Endothelial cell of umbilical vein (primary cell): ENCODE data around the gene KCTD21. TPM values are rescaled to one million over a fixed set of nuclear protein-coding genes. Genes with fewer than 3 reads are reported as not detected.

Experiments
- BruUV-seq: library from RNA; stranded (reverse); fragments of 400-500 nt; replicated peaks from 2 replicates; lab custom pipeline; 2021; lab: Mats Ljungman, UMichigan
- CTCF ChIA-PET: fragments of 300-600, 350-600 bp; sonication (Branson Sonifier 250); formaldehyde crosslinking; loops from one replicate; lab custom pipeline; 2021; ENCODE audit warnings: antibody characterized with exemption, inconsistent platforms; lab: Charles Lee
- POLR2A ChIA-PET: fragments of 300-600, 350-600 bp; sonication (Branson Sonifier 250); formaldehyde crosslinking; loops from one replicate; lab custom pipeline; 2021; ENCODE audit warnings: antibody characterized with exemption, inconsistent platforms; lab: Charles Lee
- DNase-seq: peaks from one replicate; pipeline ENCODE4 v3.0.0-alpha.2; 2011; ENCODE audit warnings: low read depth, low spot score
- FAIRE-seq: peaks from 2 replicates; lab custom pipeline; 2011; peaks lifted over from hg19 to GRCh38; lab: Jason Lieb, UNC
- H2AFZ ChIP-seq: 2 replicates; pipeline ENCODE4 v1.6.0; 2012; ENCODE audit warnings: low read depth, low read length, control low read depth, inconsistent platforms
- H3K27ac ChIP-seq: 2 replicates; pipeline ENCODE4 v1.5.1; 2011; ENCODE audit warnings: low read depth, mild to moderate bottlenecking, control low read depth, low read length, moderate library complexity; ENCODE audit not compliant: insufficient read depth
- H3K27me3 ChIP-seq, 2 experiments: 2 replicates each; pipeline versions ENCODE4 v1.6.0 to v1.6.1; 2011; ENCODE audit warnings: low read length in 2 of 2, mixed read lengths in 1 of 2; ENCODE audit not compliant: control insufficient read depth in 2 of 2, insufficient read depth in 2 of 2
- H3K36me3 ChIP-seq, 2 experiments: 2 replicates in 1 of 2; 3 replicates in 1 of 2; pipeline ENCODE4 v1.5.1; 2011; ENCODE audit warnings: low read length in 2 of 2, mild to moderate bottlenecking in 1 of 2, moderate library complexity in 1 of 2; ENCODE audit not compliant: control insufficient read depth in 2 of 2, insufficient read depth in 2 of 2; ENCODE audit errors: extremely low read depth in 1 of 2
- H3K4me1 ChIP-seq: 3 replicates; pipeline ENCODE4 v1.5.1; 2011; ENCODE audit warnings: mild to moderate bottlenecking, low read length; ENCODE audit not compliant: control insufficient read depth, insufficient read depth; ENCODE audit errors: extremely low read depth
- H3K4me2 ChIP-seq: 2 replicates; pipeline ENCODE4 v1.6.1; 2011; ENCODE audit warnings: low read length, control low read depth, mixed read lengths; ENCODE audit not compliant: insufficient read depth
- H3K4me3 ChIP-seq, 3 experiments: fragments of 200-600 bp in 1 of 3; sonication (generic), shearing (Covaris generic) in 1 of 3; replicated peaks in 1 of 3; 2 replicates each; pipeline ENCODE4 v1.5.1; 2011 to 2016; ENCODE audit warnings: control low read depth in 3 of 3, low read length in 3 of 3, mild to moderate bottlenecking in 2 of 3, inconsistent platforms in 1 of 3, low read depth in 1 of 3, moderate library complexity in 1 of 3; ENCODE audit not compliant: insufficient read depth in 1 of 3
- H3K79me2 ChIP-seq: 2 replicates; pipeline ENCODE4 v1.6.0; 2012; ENCODE audit warnings: low read length, inconsistent platforms; ENCODE audit not compliant: control insufficient read depth, insufficient read depth
- H3K9ac ChIP-seq: replicated peaks from 2 replicates; pipeline ENCODE3; 2011; ENCODE audit warnings: low read length, control low read depth; ENCODE audit not compliant: insufficient read depth; ENCODE audit errors: extremely low read depth
- H3K9me1 ChIP-seq: replicated peaks from 3 replicates; pipeline ENCODE4 v1.6.0; 2011; ENCODE audit warnings: mild to moderate bottlenecking, low read length; ENCODE audit not compliant: control insufficient read depth, insufficient read depth; ENCODE audit errors: extremely low read depth
- H3K9me3 ChIP-seq: replicated peaks from 2 replicates; pipeline ENCODE4 v1.5.1; 2012; ENCODE audit warnings: low read length, inconsistent platforms; ENCODE audit not compliant: control insufficient read depth, insufficient read depth
- H4K20me1 ChIP-seq: replicated peaks from 2 replicates; pipeline ENCODE3; 2011; ENCODE audit warnings: mild to moderate bottlenecking, low read length; ENCODE audit not compliant: control insufficient read depth, insufficient read depth; ENCODE audit errors: extremely low read depth
- CTCF ChIP-seq, 2 donors: IDR thresholded peaks; 1 replicate in 1 of 2; 2 replicates in 1 of 2; pipeline ENCODE4 v1.5.1; 2011; ENCODE audit warnings: low read length in 2 of 2, mild to moderate bottlenecking in 2 of 2, moderate library complexity in 2 of 2, control low read depth in 1 of 2, inconsistent platforms in 1 of 2, low read depth in 1 of 2; ENCODE audit not compliant: insufficient read depth in 1 of 2; ENCODE audit errors: extremely low read depth in 1 of 2
- FOS ChIP-seq: IDR thresholded peaks from 2 replicates; pipeline ENCODE4 v1.6.1; 2011; ENCODE audit warnings: mild to moderate bottlenecking, low read length, moderate library complexity, borderline replicate concordance; ENCODE audit not compliant: insufficient read depth
- MYC ChIP-seq: IDR thresholded peaks from one replicate; pipeline ENCODE4 v1.6.1; 2011; ENCODE audit warnings: mild to moderate bottlenecking, low read depth, low read length
- POLR2A ChIP-seq: IDR thresholded peaks from 2 replicates; pipeline ENCODE4 v1.6.1; 2012; ENCODE audit warnings: low read depth, mild to moderate bottlenecking, control low read depth, low read length
- dilution Hi-C: fragments of 300-500 bp; cut with MboI; formaldehyde crosslinking; loops from one replicate; pipeline ENCODE4 v1.15.0; 2019; ENCODE audit warnings: low sequenced_read_pairs; ENCODE audit not compliant: extremely low pct_ligation_motif_present
- intact Hi-C: fragments of 100-400 bp; cut with micrococcal nuclease; formaldehyde crosslinking; loops from one replicate; pipeline ENCODE4 v1.10.0; 2022
- polyA plus RNA-seq, 4 experiments: library from polyadenylated mRNA; depleted of rRNA in 3 of 4; stranded (reverse) in 3 of 4; unstranded in 1 of 4; fragments of >200 nt; gene quantifications; 2 replicates each; pipeline versions ENCODE4 v1.2.1 to v1.2.3, GENCODE V29; 2011 to 2012; ENCODE audit warnings: missing spikeins in 1 of 4
- total RNA-seq: library from RNA; stranded (reverse); gene quantifications from 2 replicates; pipeline ENCODE4 v1.2.3, GENCODE V29; 2021

The KCTD21 gene
- total and polyA plus RNA-seq, 2 donors (not counting 3 experiments of a cell fraction or from before 2014, with no cell fraction given), result 8.5 to 11.9 TPM

GRCh38 chr11:78149646-78150045, 38.8 kb downstream of the KCTD21 start:
- peak; percentile 88 for FAIRE-seq

More at GRCh38 chr11:78149646-78150045, 38.8 kb downstream of the KCTD21 start:
- H4K20me1 ChIP-seq, result no peaks in the 10 kb centered on the region
- dilution Hi-C loops, result no loop called here
- H2AFZ ChIP-seq, result no peak overlapping the region
- H3K79me2 ChIP-seq, result no peaks in the 10 kb centered on the region
- H3K9ac ChIP-seq, result no peak overlapping the region
- ChIA-PET CTCF (interaction anchor here (0.8 to 2.6 kb wide), 15 partner anchors 10 to 437 kb away, joined by 3 to 36 read pairs (median 5); partner anchors contain the start of genes ALG8, GAB2, KCTD21 and NARS2), POLR2A (interaction anchor here (1.4 kb wide), 1 partner anchor 10 kb away, joined by 6 read pairs; the partner anchor contains the start of gene ALG8)
- DNase-seq, result peak; percentile 79
- no peaks in the 10 kb centered on the region for H3K27me3 ChIP-seq
- H3K36me3 ChIP-seq, result no peaks in the 10 kb centered on the region
- no peak overlapping the region for H3K4me2 ChIP-seq
- H3K27ac ChIP-seq, result no peak overlapping the region
- no peak overlapping the region for H3K4me3 ChIP-seq
- no peaks in the 10 kb centered on the region for H3K4me1 ChIP-seq
- peak; percentile 44 for TF ChIP-seq FOS
- peak in 1 of 2 donors; percentile 24 for TF ChIP-seq CTCF (IDR thresholded peaks at IDR 0.05; ENCODE audit: extremely low read depth in 1 of 2, insufficient read depth in 1 of 2, low read depth in 1 of 2, low read length in 2 of 2)
- no peak for TF ChIP-seq MYC
- no peak for TF ChIP-seq POLR2A
- H3K9me1 ChIP-seq, result no peaks in the 10 kb centered on the region
- intact Hi-C loops, result no loop called here
- BruUV-seq, result no TSS peak
- H3K9me3 ChIP-seq, result no peaks in the 10 kb centered on the region
